HG03095 (cell line): ENCODE data around the gene CACNA2D1.

ENCODE experiments used
- ATAC-seq: cut with Tn5 transposase; IDR thresholded peaks from one replicate; pipeline ENCODE4 v1.9.1; 2021; ENCODE audit warnings: moderate library complexity; ENCODE audit not compliant: unreplicated experiment

CACNA2D1 gene

GRCh38 chr7:82347808-82348207 lies 95.8 kb downstream of the CACNA2D1 start:
- no peak for ATAC-seq

DNA sequence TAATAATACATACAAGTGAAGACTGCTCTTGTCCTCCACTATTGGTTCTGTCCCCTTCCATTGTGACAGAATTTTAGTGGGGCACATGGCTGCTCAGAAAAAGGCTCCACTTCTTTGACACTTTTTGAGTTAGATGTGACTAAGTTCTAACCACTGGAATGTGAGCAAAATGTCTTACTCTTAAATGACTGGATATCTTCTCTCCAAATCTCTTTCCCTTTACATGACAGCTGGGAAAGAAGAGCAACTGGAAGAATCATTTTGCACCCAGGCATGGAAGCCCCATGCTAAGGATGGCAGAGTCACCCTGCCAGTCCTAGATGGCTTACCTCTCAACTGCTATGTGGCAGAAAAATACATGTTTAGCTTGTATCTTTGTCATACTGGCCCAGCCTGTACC lies 97.7 kb downstream of the CACNA2D1 start:
- ATAC-seq: no peak

- no peak for ATAC-seq
These were observed 99.9 kb downstream of the CACNA2D1 start for GRCh38 chr7:82343716-82344115.

- ATAC-seq: no peak
These were observed 103.6 kb downstream of the CACNA2D1 start for GRCh38 chr7:82339958-82340357.

- no peak for ATAC-seq
These were observed 107.7 kb downstream of the CACNA2D1 start for GRCh38 chr7:82335927-82336326.

DNA sequence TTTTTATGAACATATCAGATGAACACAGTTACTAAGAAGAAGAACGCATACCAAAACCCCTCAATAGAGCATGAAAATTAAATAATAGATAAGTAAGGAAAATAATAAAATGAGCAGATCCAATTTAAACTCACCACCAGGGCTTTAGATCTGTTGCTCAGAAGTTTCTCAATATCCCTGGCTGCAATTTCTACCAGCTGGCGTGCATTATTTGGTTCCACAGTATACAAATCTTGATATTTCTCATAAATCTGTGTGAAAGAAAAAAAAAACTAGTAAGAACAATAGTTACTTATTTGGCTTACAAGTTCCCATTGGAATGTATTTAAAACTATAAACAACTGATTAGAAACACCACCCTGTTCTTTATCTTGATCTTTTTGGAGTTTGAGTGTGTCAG lies 108.6 kb downstream of the CACNA2D1 start:
- ATAC-seq: no peak

GRCh38 chr7:82331234-82331633 lies 112.3 kb downstream of the CACNA2D1 start:
- no peak for ATAC-seq

DNA sequence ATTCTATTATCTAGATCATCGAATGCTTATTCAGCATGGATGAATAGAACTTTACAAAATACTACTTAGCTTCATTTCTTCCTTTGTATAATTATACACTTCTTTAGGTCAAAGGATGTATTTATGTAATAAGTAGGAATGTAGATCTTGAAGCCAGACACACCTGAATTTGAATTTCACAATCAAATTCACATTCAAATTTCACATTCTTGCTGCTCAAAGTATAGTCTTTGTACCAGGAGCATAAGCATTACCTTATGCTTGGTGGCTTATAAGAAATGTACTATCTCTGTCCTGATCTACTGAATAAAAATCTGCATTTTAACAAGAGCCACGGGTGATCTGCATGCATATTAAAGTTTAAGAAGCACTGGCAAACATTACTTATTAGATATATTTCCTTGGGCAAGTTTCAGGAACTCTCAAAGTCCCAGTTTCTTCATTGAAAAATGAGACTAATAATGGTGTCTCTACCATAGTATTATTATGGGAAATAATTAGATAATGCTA lies 112.8 kb downstream of the CACNA2D1 start:
- no peak for ATAC-seq

- no peak for ATAC-seq
These were observed 115.7 kb downstream of the CACNA2D1 start for GRCh38 chr7:82327898-82328297.

GRCh38 chr7:82325416-82325815 lies 118.2 kb downstream of the CACNA2D1 start:
- no peak for ATAC-seq

DNA sequence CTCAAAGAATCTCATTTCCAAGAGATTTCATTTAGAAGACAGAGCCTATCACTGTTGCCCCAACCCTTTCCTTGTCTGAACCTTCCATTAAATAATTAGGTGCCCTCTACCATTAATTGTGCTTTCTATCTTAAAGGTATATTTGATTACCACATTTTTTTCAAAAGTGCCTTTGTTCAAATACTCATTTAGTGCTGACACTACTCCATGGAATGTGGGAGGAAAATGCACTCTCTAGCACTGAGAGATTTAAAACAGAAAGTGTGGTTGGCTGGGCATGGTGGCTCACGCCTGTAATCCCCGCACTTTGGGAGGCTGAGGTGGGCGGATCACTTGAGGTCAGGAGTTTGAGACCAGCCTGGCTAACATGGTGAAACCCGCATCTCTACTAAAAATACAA lies 119.8 kb downstream of the CACNA2D1 start:
- ATAC-seq: no peak

- ATAC-seq: no peak
These were observed 123.9 kb downstream of the CACNA2D1 start for GRCh38 chr7:82319674-82320118.

GRCh38 chr7:82318786-82319185 lies 124.8 kb downstream of the CACNA2D1 start:
- no peak for ATAC-seq

GRCh38 chr7:82317760-82318159 lies 125.8 kb downstream of the CACNA2D1 start:
- ATAC-seq: no peak

DNA sequence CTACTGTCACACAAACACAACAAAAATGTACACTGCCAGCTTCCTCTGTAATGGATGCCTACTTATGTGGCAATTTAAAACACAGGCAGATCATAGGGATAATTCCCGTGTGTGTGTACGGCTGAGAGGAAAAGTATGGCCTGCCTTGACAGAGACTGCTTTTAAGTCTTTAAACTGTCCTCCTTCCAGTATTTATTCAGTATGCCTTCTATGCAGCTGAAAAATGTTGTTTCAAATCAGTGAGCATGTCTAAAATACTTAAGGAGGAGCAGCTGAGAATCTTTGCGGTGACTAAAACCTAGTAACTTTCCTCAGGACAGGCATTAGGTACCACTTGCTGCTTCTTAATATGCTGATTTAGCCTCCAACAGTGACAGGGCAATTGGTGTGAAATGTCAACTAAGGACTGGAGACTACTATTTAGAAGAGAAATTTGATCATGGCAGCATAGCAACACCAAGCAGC lies 126.3 kb downstream of the CACNA2D1 start:
- no peak for ATAC-seq

- ATAC-seq: no peak
These were observed 130.3 kb downstream of the CACNA2D1 start for GRCh38 chr7:82313269-82313668.

GRCh38 chr7:82312646-82313045 lies 130.9 kb downstream of the CACNA2D1 start:
- no peak for ATAC-seq

DNA sequence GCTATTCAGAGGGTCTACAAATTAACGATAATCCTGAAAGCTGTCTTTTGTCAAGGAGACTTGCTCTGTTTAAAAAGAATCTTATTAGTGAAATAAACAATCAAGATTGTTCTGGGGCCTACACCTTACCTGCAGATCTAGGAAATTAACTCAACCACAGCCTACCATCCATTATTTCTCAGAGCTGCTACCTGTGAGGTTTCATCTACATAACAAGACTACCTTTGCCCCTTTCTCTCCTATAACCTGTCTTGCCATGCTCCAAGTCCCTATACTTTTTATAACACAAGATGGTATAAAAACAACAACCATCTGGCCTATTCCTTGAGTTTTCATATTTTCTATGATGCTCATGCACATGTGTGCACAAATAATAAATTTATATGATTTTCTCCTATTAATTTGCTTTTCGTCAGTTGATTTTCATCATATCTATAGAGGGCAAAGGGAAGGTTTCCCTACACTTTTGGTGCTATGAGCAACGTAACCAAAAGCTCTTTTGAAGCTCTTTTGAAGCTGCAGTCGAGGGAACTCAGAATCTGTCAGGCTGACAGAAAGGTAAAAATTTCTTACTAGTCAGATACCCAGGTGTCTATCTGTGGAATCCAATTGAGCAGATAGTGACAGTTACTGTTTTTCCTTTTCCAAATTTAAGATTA lies 138.1 kb downstream of the CACNA2D1 start:
- ATAC-seq: no peak

GRCh38 chr7:82294865-82295264 lies 148.7 kb downstream of the CACNA2D1 start:
- no peak for ATAC-seq

- no peak for ATAC-seq
These were observed 149.2 kb downstream of the CACNA2D1 start for GRCh38 chr7:82294382-82294784.

DNA sequence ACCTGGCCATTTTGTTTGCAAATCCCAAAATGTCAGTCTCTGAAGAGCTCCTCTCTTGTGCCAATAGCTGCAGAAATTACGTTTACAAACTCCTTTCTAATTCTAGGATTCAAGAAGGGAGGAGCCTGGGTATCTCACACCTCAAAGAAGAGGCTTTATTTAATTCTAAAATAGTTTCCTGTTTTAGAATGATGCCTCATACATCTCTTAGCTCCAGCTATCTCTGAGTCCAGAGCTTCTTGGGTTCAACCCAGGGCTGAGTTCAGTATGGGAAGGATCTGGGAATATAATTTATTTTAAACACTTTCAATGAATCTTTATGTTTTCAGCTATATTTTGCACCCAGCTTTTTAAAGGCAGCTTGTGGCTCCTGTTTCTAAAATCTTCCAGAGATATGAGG lies 150.1 kb downstream of the CACNA2D1 start:
- no peak for ATAC-seq

DNA sequence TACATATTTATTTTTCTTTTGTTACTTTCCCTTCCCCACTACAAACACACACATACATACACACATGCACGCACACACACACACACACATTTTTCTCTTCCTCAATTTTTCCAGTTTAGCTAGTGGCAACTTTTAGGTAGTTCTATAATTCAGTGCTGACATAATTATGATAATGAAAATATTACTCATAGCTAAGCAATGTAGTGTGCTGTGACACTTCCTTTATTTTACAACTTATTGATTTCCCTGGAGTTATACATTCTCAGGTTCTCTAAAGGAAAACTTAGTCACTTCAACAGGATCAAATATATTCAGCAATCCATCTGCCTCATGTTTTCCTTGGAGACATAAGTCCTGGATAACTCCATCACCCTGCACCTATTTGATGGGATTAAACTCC lies 151.6 kb downstream of the CACNA2D1 start:
- no peak for ATAC-seq

DNA sequence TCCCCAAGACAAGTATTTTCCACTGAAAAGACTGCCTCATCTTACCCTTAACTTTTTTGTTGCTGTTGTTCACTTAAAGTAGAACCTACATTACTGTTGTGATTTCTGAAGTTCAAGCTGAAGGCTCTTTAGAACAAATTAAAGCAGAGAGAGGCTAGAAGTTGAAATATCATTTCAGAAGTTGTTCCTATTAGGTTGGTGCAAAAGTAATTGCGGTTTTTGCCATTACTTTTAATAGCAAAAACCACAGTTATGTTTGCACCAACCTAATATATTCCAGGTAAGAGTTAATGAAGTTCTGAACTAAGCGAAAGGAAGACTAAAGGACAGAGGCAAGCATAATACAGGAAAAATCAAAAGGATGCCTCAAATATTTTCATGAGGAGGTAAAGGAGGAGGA lies 153.7 kb downstream of the CACNA2D1 start:
- ATAC-seq: no peak
